Measurements from ENCODE around the gene TNNT2.

TNNT2 gene

GRCh38 chr1:201331166-201331565 lies 46.3 kb downstream of the TNNT2 start:
- no peak for DNase-seq

GRCh38 chr1:201330541-201330940 lies 46.9 kb downstream of the TNNT2 start:
- no peak for DNase-seq

GRCh38 chr1:201329801-201330200 lies 47.7 kb downstream of the TNNT2 start:
- no peak for DNase-seq

GRCh38 chr1:201329286-201329685 lies 48.2 kb downstream of the TNNT2 start:
- no peak for DNase-seq

GRCh38 chr1:201328576-201328975 lies 48.9 kb downstream of the TNNT2 start:
- no peak for DNase-seq

- no peak for DNase-seq
Measured at GRCh38 chr1:201327687-201328240, 49.7 kb downstream of the TNNT2 start.

GRCh38 chr1:201326710-201327109 lies 50.8 kb downstream of the TNNT2 start:
- no peak for DNase-seq

GRCh38 chr1:201325678-201326060 lies 51.8 kb downstream of the TNNT2 start:
- DNase-seq = no peak

GRCh38 chr1:201324821-201325677 lies 52.4 kb downstream of the TNNT2 start:
- no peak for DNase-seq

GRCh38 chr1:201324306-201324705 lies 53.2 kb downstream of the TNNT2 start:
- DNase-seq = no peak

GRCh38 chr1:201322653-201323510 lies 54.6 kb downstream of the TNNT2 start:
- DNase-seq = no peak

GRCh38 chr1:201321826-201322390 lies 55.6 kb downstream of the TNNT2 start:
- DNase-seq = no peak

- peak; percentile 76 to 90 for DNase-seq
Measured at GRCh38 chr1:201320168-201320788, 57.2 kb downstream of the TNNT2 start.

- no peak for DNase-seq
Measured at GRCh38 chr1:201319631-201320030, 57.8 kb downstream of the TNNT2 start.

- DNase-seq = no peak
Measured at GRCh38 chr1:201318504-201319340, 58.8 kb downstream of the TNNT2 start.

GRCh38 chr1:201317551-201317950 lies 59.9 kb downstream of the TNNT2 start:
- DNase-seq = no peak

GRCh38 chr1:201316556-201316955 lies 60.9 kb downstream of the TNNT2 start:
- no peak for DNase-seq

GRCh38 chr1:201313086-201313485 lies 64.4 kb downstream of the TNNT2 start:
- DNase-seq = peak; percentile 1 to 70

- DNase-seq = no peak
Measured at GRCh38 chr1:201312298-201312697, 65.2 kb downstream of the TNNT2 start.

GRCh38 chr1:201311356-201312011 lies 66.0 kb downstream of the TNNT2 start:
- DNase-seq = no peak

GRCh38 chr1:201310986-201311355 lies 66.5 kb downstream of the TNNT2 start:
- peak; percentile 76 to 77 for DNase-seq
